Measurements from ENCODE around the gene ANXA3. TPM values are rescaled to one million over a fixed set of nuclear protein-coding genes. Genes with fewer than 3 reads are reported as not detected.

ANXA3 gene, protein sequence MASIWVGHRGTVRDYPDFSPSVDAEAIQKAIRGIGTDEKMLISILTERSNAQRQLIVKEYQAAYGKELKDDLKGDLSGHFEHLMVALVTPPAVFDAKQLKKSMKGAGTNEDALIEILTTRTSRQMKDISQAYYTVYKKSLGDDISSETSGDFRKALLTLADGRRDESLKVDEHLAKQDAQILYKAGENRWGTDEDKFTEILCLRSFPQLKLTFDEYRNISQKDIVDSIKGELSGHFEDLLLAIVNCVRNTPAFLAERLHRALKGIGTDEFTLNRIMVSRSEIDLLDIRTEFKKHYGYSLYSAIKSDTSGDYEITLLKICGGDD
- total RNA-seq = 98.2 and 138 TPM in 2 replicates

DNA sequence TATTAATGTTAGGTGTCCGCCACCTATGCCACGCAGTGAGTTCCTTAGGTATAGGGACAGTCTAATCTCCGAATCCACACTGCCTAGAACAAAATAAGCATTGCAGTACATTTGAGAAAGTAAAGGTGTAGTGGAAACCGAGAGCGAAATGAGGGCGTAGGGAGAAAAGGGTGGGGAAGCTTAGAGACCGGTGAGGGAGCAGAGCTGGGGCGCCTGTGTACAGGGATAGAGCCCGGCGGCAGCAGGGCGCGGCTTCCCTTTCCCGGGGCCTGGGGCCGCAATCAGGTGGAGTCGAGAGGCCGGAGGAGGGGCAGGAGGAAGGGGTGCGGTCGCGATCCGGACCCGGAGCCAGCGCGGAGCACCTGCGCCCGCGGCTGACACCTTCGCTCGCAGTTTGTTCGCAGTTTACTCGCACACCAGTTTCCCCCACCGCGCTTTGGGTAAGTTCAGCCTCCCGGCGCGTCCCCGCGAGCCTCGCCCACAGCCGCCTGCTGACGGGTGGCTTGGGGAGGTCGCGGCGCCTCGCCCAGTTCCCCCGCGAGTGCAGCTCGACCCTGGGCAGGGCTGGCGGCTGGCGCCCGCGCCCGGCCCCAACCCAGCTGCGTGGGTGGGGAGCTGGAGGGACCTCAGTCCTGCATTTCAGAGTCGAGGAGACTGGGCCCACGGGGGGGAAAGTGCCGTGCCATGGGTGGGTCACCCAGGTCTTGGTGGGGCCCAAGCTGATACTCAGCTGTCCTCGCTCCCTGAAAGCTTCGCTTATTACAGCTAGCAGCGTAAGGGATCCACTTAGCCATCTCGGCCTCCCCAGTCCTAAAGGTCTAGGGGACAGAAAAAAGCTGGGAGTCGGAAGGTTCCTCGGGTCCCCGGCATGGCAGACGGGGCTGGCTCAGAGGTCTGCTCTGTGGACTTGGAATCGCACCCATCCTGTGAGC is at the start of gene ANXA3:
Gene ANXA3 (plus strand): TSS at position 351 of the 932 bp plus-strand sequence. CDS start 2,704 bp downstream, outside the sequence.

Other genes starting within 250 kb of the ANXA3 start
- 12.2 and 24.8 TPM in 2 replicates for gene BMP2K, start 224.6 kb downstream of the ANXA3 start, total RNA-seq